Cardiac muscle cell (in vitro differentiated cells and primary cell): ENCODE measurements around the gene DUS1L. TPM values are rescaled to one million over a fixed set of nuclear protein-coding genes. Genes with fewer than 3 reads are reported as not detected.

Experiments
- DNase-seq, 2 donors: peaks; one replicate each; pipeline versions ENCODE4 v3.0.0 to v3.0.0-alpha.2; 2010 to 2017; ENCODE audit warnings: low read depth in 1 of 2, low spot score in 1 of 2
- H3K27ac ChIP-seq: fragments of 200-600 bp; sonication (generic); 2 replicates; pipeline ENCODE4 v1.5.1; 2016
- H3K27me3 ChIP-seq: fragments of 200-600 bp; sonication (generic); 2 replicates; pipeline ENCODE4 v1.6.0; 2016; ENCODE audit warnings: control low read depth
- H3K36me3 ChIP-seq: fragments of 200-600 bp; sonication (generic); 2 replicates; pipeline ENCODE4 v1.5.1; 2016; ENCODE audit warnings: control low read depth
- H3K4me1 ChIP-seq: fragments of 200-600 bp; sonication (generic); 2 replicates; pipeline ENCODE4 v1.8.1; 2017; ENCODE audit warnings: low read depth, mild to moderate bottlenecking, mixed run types
- H3K4me3 ChIP-seq: fragments of 200-600 bp; sonication (generic); 2 replicates; pipeline ENCODE4 v1.5.1; 2016; ENCODE audit warnings: mild to moderate bottlenecking
- H3K9me3 ChIP-seq: fragments of 200-600 bp; sonication (generic); 2 replicates; pipeline ENCODE4 v1.5.1; 2017; ENCODE audit warnings: low read depth, mild to moderate bottlenecking, control low read depth
- CTCF ChIP-seq: IDR thresholded peaks from 2 replicates; pipeline ENCODE4 v1.5.1; 2012; ENCODE audit warnings: low read depth, mild to moderate bottlenecking, low read length
- polyA plus RNA-seq: library from polyadenylated mRNA; unstranded; fragments of >200 nt; fragmentation: Nextera tagmentation; extraction: Ambion mirVana; gene quantifications from 2 replicates; pipeline ENCODE4 v1.2.1, GENCODE V29; 2016
- total RNA-seq: library from RNA; depleted of rRNA; stranded (reverse); fragments of >200 nt; gene quantifications from 2 replicates; pipeline ENCODE4 v1.2.3, GENCODE V29; 2016

DUS1L gene
- total and polyA plus RNA-seq, 2 experiments from 2014 or later: 183 to 184 TPM

DNA sequence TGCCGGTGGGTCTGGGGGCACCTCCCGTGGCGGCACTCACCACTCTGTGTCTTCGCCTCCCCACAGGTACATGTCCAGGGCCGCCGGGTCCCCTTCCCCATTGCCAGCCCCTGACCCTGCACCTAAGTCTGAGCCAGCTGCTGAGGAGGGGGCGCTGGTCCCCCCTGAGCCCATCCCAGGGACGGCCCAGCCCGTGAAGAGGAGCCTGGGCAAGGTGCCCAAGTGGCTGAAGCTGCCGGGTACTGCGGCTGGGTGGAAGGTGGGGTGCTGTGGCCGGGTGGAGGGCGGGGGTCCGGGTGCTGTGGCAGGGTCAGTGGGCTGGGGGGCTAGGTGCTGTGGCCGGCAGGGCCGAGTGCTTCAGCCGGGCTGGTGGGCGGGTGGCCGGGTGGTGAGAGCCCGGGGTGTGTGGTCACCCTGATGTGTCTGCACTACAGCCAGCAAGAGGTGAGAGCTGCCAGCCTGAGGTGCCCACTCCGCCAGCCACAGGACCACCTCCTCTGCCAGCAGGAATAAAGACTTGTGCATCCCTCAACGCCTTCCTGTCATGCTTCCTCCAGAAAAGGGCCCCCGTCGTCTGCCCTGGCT, 48.6 kb downstream of the DUS1L start:
- Histone ChIP-seq H3K4me1 (peaks cover 18% of the 10 kb centered on the region), H3K27ac (no peak overlapping the region), H3K9me3 (no peaks in the 10 kb centered on the region), H3K27me3 (no peaks in the 10 kb centered on the region), H3K4me3 (no peak overlapping the region), H3K36me3 (no peaks in the 10 kb centered on the region)
- no peak for DNase-seq
- TF ChIP-seq CTCF: no peak

DNA sequence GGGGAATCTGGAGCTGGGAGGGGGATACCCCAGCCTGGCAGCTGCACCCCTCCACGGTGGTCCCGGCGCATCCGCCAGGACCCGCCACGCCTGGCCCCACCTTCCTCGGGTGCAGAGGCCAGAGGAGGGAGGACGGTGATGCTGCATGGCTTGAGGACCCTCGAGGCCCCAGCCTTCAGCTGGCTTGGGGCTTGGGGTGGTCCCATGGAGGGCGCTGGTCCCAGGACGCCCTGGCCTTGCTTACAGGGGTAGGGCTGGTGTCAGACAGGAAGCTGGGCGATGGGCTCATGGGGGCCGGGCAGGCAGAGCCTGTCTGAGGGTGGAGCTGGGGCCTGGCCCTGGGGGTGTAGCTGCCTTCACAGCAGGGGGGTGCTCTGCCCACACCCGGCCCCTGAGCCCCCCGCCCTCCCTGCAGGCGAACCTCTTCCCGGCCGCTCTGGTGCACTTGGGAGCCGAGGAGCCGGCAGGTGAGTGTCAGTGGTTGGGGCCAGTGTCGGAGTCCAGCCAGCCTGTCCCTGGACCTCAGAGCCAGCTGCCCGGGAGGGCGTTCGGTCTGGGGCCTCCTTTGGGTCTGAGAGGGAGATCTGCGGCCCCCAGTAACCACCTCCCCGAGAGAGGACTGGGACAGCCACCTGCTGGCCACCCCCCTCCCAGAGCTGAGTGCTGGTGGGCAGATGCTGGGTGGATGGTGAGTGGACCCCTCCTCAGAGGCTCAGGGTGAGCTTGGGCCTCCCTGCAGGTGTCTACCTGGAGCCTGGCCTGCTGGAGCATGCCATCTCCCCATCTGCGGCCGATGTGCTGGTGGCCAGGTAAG, 49.3 kb downstream of the DUS1L start:
- no peaks in the 10 kb centered on the region for H3K36me3 ChIP-seq
- no peak for TF ChIP-seq CTCF
- H3K27ac ChIP-seq: no peak overlapping the region
- H3K27me3 ChIP-seq: no peaks in the 10 kb centered on the region
- DNase-seq: no peak
- H3K9me3 ChIP-seq: no peaks in the 10 kb centered on the region
- H3K4me3 ChIP-seq: no peak overlapping the region
- H3K4me1 ChIP-seq: peaks cover 18% of the 10 kb centered on the region

GRCh38 chr17:82015311-82015971, 50.2 kb downstream of the DUS1L start:
- Histone ChIP-seq H3K36me3 (no peaks in the 10 kb centered on the region), H3K4me3 (no peak overlapping the region), H3K9me3 (no peaks in the 10 kb centered on the region), H3K27me3 (no peaks in the 10 kb centered on the region), H3K27ac (no peak overlapping the region), H3K4me1 (peaks cover 18% of the 10 kb centered on the region)
- DNase-seq: no peak
- no peak for TF ChIP-seq CTCF

GRCh38 chr17:82014971-82015310, 50.7 kb downstream of the DUS1L start:
- Histone ChIP-seq H3K27ac (no peak overlapping the region), H3K9me3 (no peaks in the 10 kb centered on the region), H3K4me3 (no peak overlapping the region), H3K4me1 (peaks cover 18% of the 10 kb centered on the region), H3K27me3 (no peaks in the 10 kb centered on the region), H3K36me3 (no peaks in the 10 kb centered on the region)
- TF ChIP-seq CTCF: no peak
- DNase-seq: no peak

DNA sequence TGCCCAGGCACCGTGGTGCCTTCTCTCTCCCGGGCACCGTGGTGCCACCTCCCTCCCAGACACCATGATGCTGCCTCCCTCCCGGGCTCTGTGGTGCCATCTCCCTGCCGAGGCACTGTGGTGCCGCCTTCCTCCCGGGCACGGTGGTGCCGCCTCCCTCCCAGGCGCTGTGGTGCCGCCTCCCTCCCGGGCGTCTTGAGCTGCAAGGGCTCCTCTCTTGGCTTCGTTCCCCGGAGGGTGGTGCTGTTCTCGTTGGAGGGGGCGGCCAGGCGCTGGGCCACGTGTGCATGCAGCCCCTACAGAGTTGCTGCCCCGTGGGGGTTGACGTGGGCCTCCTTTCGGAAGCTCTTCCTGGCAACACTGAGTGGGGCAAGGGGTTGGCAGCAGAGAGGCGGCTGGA, 51.2 kb downstream of the DUS1L start:
- no peak overlapping the region for H3K4me3 ChIP-seq
- peaks cover 18% of the 10 kb centered on the region for H3K4me1 ChIP-seq
- no peaks in the 10 kb centered on the region for H3K36me3 ChIP-seq
- DNase-seq: no peak
- no peak for TF ChIP-seq CTCF
- H3K9me3 ChIP-seq: no peaks in the 10 kb centered on the region
- H3K27me3 ChIP-seq: no peaks in the 10 kb centered on the region
- no peak overlapping the region for H3K27ac ChIP-seq
